Vagina (tissue), 2 donors: ENCODE measurements around the gene CISD2. TPM values are rescaled to one million over a fixed set of nuclear protein-coding genes. Genes with fewer than 3 reads are reported as not detected.
"Not testable (repeated sequence)": the region's sequence is repeated elsewhere in the genome, so short reads cannot be mapped to it uniquely, and the experiment has no call there.

ENCODE experiments used
- DNase-seq, 2 donors: peaks; one replicate each; pipeline ENCODE4 v3.0.0-alpha.2; 2017; ENCODE audit errors: extremely low spot score in 2 of 2
- H3K27ac ChIP-seq: fragments of 200-600 bp; sonication (generic); one replicate; pipeline ENCODE4 v1.5.1; 2019
- H3K27me3 ChIP-seq: fragments of 200-600 bp; sonication (generic); one replicate; pipeline ENCODE4 v1.5.1; 2019
- H3K36me3 ChIP-seq, 2 donors: fragments of 200-600 bp; sonication (generic); one replicate each; pipeline ENCODE4 v1.5.1; 2017 to 2019
- H3K4me1 ChIP-seq: fragments of 200-600 bp; sonication (generic); one replicate; pipeline ENCODE4 v1.5.1; 2019
- H3K4me3 ChIP-seq, 2 donors: fragments of 200-600 bp; sonication (generic); 1 replicate in 1 of 2; 2 replicates in 1 of 2; pipeline ENCODE4 v1.5.1; 2016 to 2019
- H3K9me3 ChIP-seq: fragments of 200-600 bp; sonication (generic); one replicate; pipeline ENCODE4 v1.5.1; 2019
- POLR2A ChIP-seq, 2 donors: fragments of 450-650 bp; IDR thresholded peaks; one replicate each; pipeline ENCODE4 v1.6.1; 2017; ENCODE audit warnings: antibody characterized with exemption in 2 of 2, mild to moderate bottlenecking in 2 of 2, moderate library complexity in 2 of 2
- POLR2AphosphoS5 ChIP-seq, 2 donors: sonication (generic); formaldehyde crosslinking; IDR thresholded peaks; one replicate each; pipeline ENCODE4 v1.9.0; 2017; ENCODE audit warnings: antibody characterized with exemption in 2 of 2, mild to moderate bottlenecking in 2 of 2, low read depth in 1 of 2; ENCODE audit not compliant: insufficient read depth in 1 of 2
- intact Hi-C: fragments of 100-400 bp; cut with DNase I; formaldehyde crosslinking; loops from one replicate; pipeline ENCODE4 v1.15.1; 2023
- small RNA-seq: library from RNA; depleted of rRNA; stranded (forward); fragments of <200 nt; gene quantifications from one replicate; pipeline ENCODE3, GENCODE V24; 2016
- total RNA-seq: library from RNA; depleted of rRNA; stranded (reverse); fragments of >200 nt; gene quantifications from one replicate; pipeline ENCODE4 v1.2.3, GENCODE V29; 2016
- TF ChIP-seq, protein P1 (sequence below), 3 experiments: fragments of 450-650 bp in 2 of 3; fragments of 200-600 bp in 1 of 3; sonication (generic) in 1 of 3; IDR thresholded peaks; one replicate each; pipeline ENCODE4 v1.5.1; 2017 to 2019; ENCODE audit warnings: antibody characterized with exemption in 3 of 3, mild to moderate bottlenecking in 2 of 3, moderate library complexity in 2 of 3

CISD2 gene
- total RNA-seq, 1 donor from 2014 or later: 11.3 TPM

DNA sequence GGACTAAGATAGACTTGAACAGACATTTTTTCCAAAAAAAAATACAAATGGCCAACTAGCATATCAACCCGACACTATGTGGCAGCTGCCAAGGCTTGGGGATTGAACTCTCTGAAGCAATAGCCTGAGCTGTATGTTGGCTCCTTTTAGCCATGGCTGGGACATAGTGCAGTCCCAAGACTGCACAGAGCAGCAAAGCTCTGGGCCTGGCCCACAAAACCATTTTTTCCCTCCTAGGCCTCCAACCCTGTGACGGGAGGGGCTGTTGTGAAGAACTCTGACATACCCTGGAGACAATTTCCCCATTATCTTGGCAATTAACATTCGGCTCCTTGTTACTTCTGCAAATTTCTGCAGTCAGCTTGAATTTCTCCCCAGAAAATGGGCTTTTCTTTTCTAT is 50.1 kb downstream of the CISD2 start:
- no peaks in the 10 kb centered on the region for H3K36me3 ChIP-seq
- H3K9me3 ChIP-seq: peaks cover 6% of the 10 kb centered on the region
- DNase-seq: no peak
- intact Hi-C loops: no loop called here
- no peak overlapping the region for H3K27ac ChIP-seq
- TF ChIP-seq POLR2A (IDR thresholded peaks at IDR 0.05) (no peak), POLR2AphosphoS5 (IDR thresholded peaks at IDR 0.05; ENCODE audit: insufficient read depth in 1 of 2, low read depth in 1 of 2) (no peak)
- TF ChIP-seq, protein P1, sequence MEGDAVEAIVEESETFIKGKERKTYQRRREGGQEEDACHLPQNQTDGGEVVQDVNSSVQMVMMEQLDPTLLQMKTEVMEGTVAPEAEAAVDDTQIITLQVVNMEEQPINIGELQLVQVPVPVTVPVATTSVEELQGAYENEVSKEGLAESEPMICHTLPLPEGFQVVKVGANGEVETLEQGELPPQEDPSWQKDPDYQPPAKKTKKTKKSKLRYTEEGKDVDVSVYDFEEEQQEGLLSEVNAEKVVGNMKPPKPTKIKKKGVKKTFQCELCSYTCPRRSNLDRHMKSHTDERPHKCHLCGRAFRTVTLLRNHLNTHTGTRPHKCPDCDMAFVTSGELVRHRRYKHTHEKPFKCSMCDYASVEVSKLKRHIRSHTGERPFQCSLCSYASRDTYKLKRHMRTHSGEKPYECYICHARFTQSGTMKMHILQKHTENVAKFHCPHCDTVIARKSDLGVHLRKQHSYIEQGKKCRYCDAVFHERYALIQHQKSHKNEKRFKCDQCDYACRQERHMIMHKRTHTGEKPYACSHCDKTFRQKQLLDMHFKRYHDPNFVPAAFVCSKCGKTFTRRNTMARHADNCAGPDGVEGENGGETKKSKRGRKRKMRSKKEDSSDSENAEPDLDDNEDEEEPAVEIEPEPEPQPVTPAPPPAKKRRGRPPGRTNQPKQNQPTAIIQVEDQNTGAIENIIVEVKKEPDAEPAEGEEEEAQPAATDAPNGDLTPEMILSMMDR (IDR thresholded peaks at IDR 0.05): no peak
- no peaks in the 10 kb centered on the region for H3K27me3 ChIP-seq
- no peaks in the 10 kb centered on the region for H3K4me1 ChIP-seq
- H3K4me3 ChIP-seq: no peak overlapping the region

DNA sequence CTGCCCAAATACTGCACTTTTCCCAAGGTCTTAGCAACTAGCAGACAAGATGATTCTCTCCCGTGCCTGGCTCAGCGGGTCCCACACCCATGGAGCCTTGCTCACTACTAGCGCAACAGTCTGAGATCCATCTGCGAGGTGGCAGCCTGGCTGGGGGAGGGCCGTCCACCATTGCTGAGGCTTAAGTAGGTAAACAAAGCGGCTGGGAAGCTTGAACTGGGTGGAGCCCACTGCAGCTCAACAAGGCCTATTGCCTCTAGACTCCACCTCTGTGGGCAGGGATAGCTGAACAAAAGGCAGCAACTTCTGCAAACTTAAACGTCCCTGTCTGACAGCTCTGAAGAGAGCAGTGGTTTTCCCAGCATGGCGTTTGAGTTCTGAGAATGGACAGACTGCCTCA is 50.9 kb downstream of the CISD2 start:
- H3K4me3 ChIP-seq, H3K36me3 ChIP-seq, DNase-seq, H3K4me1 ChIP-seq, intact Hi-C loops, H3K27ac ChIP-seq, H3K9me3 ChIP-seq, H3K27me3 ChIP-seq: not testable (repeated sequence)

DNA sequence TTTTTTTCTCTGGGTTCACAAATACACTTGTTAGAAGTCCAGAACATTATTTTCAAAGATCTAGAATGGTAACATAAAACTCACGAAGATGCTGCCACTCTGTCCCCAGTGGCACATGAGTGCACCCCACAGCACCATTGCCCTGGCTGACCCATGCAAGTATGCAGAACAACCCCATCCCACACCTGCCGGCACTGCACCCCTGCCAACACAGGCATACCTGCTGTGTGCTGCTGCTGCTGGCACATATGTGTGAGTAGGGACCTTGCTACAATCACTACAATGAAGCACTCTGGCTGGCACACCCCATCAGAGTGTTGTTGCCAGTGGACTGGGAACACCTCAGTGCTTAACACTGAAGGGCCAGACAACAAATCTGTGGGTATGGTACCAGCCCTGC is 66.9 kb downstream of the CISD2 start:
- no peak overlapping the region for H3K4me3 ChIP-seq
- no peak overlapping the region for H3K27ac ChIP-seq
- H3K36me3 ChIP-seq: no peaks in the 10 kb centered on the region
- H3K4me1 ChIP-seq: no peaks in the 10 kb centered on the region
- DNase-seq: no peak
- no peaks in the 10 kb centered on the region for H3K9me3 ChIP-seq
- intact Hi-C loops: no loop called here
- TF ChIP-seq POLR2AphosphoS5 (IDR thresholded peaks at IDR 0.05; ENCODE audit: insufficient read depth in 1 of 2, low read depth in 1 of 2) (no peak), POLR2A (IDR thresholded peaks at IDR 0.05) (no peak)
- TF ChIP-seq, protein P1 (IDR thresholded peaks at IDR 0.05): no peak
- H3K27me3 ChIP-seq: no peaks in the 10 kb centered on the region

DNA sequence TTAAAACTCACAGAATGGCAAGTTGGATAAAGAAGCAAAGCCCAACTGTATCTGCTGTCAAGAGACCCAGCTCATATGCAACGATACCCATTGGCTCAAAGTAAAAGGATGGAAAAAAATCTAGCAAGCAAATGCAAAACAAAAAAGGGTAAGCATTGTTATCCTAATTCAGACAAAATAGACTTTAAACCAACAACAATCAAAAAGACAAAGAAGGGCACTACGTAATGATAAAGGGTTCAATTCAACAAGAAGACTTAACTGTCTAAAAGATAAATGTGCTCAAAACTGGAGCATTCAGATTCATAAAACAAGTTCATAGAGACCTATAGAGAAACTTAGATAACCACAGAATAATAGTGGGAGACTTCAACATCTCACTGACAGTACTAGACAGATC is 69.3 kb downstream of the CISD2 start:
- DNase-seq, H3K4me1 ChIP-seq, H3K9me3 ChIP-seq, H3K27ac ChIP-seq, H3K36me3 ChIP-seq, H3K27me3 ChIP-seq, intact Hi-C loops, H3K4me3 ChIP-seq: not testable (repeated sequence)

Small RNAs within 50 kb of the gene (small RNA-seq; reads per million reads assigned to genes)
- gene RNU7-151P: not detected

Other genes starting within 250 kb of the CISD2 start
- 35.8 TPM for gene MANBA, start 108.0 kb upstream of the CISD2 start, total RNA-seq
- 347 TPM for gene UBE2D3, start 41.4 kb upstream of the CISD2 start, total RNA-seq
- not detected for gene SLC9B1, start 150.7 kb downstream of the CISD2 start, total RNA-seq
- gene SLC9B2, start 207.8 kb downstream of the CISD2 start, total RNA-seq: 23.3 TPM
- 42.0 TPM for gene BDH2, start 230.8 kb downstream of the CISD2 start, total RNA-seq